ENCODE data around the gene TPGS2.

Gene TPGS2

DNA sequence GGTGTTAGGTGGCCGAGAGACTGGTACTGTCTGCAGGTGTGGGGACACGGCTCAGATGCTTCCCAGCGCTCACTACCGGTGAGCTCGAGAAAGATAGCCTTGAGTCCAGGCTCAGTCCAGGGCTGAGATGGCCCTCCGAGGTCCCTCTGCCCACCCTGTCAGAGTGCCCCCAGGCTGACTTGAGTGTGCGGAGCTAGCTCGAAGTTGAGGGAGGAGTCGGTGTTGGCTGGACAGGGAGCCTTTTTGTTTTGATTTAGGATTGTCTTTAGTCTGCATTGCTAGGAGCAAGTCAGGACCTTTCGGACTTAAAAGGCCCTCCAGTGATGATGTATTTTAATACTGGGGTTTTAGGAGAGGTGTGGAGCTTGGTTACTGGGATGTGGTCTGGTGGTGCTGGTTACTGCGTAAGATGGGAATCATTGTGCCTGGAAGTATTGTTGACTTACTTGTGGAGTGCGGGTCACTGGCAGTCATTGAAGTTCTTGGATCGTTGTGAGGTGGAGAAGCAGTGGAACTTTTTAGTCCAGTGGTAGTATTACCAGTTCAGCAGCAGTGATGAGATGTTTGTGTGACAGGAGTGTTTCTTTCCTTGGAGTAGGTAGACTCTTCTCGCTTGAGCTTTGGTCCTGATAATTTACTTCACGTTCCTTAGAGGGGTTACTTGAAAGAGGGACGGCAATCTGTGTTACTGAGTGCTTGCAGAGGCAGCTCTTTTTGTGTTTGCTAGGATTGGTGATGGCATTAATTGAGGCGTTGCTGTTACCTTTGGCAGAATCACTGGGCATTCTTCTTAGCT is 758 bp upstream of the TPGS2 start:
- Histone ChIP-seq H3K9me3 (no peaks in the 10 kb centered on the region), H3K36me3 (no peaks in the 10 kb centered on the region), H3K27me3 (no peaks in the 10 kb centered on the region), H3K4me3 (ENCODE audit: low read depth, low read length) (peak overlapping the region; percentile 76), H3K4me1 (no peaks in the 10 kb centered on the region; the same call in 1 of the 2 replicates)
- no peak for DNase-seq
- 0 out of 2 replicates have a peak, but pooled peaks have one; percentile 1 for TF ChIP-seq CTCF (IDR thresholded peaks at IDR 0.05; ENCODE audit: low read depth, low read length)

GRCh38 chr18:36828157-36828629 is 609 bp downstream of the TPGS2 start:
- TF ChIP-seq CTCF (IDR thresholded peaks at IDR 0.05; ENCODE audit: low read depth, low read length), result no peak
- H3K4me1 ChIP-seq, result no peaks in the 10 kb centered on the region; the same call in 1 of the 2 replicates
- no peaks in the 10 kb centered on the region for H3K36me3 ChIP-seq
- H3K4me3 ChIP-seq (ENCODE audit: low read depth, low read length), result peak overlapping the region; percentile 76
- no peak for DNase-seq
- no peaks in the 10 kb centered on the region for H3K9me3 ChIP-seq
- no peaks in the 10 kb centered on the region for H3K27me3 ChIP-seq

GRCh38 chr18:36826556-36826955 is 2.2 kb downstream of the TPGS2 start:
- no peaks in the 10 kb centered on the region for H3K9me3 ChIP-seq
- no peak for DNase-seq
- no peaks in the 10 kb centered on the region; the same call in 1 of the 2 replicates for H3K4me1 ChIP-seq
- no peak for TF ChIP-seq CTCF (IDR thresholded peaks at IDR 0.05; ENCODE audit: low read depth, low read length)
- no peaks in the 10 kb centered on the region for H3K36me3 ChIP-seq
- H3K4me3 ChIP-seq (ENCODE audit: low read depth, low read length), result no peak overlapping the region
- no peaks in the 10 kb centered on the region for H3K27me3 ChIP-seq

GRCh38 chr18:36825526-36825925 is 3.3 kb downstream of the TPGS2 start:
- Histone ChIP-seq H3K9me3 (no peaks in the 10 kb centered on the region), H3K36me3 (no peaks in the 10 kb centered on the region), H3K27me3 (no peaks in the 10 kb centered on the region), H3K4me3 (ENCODE audit: low read depth, low read length) (no peak overlapping the region), H3K4me1 (no peaks in the 10 kb centered on the region; the same call in 1 of the 2 replicates)
- TF ChIP-seq CTCF (IDR thresholded peaks at IDR 0.05; ENCODE audit: low read depth, low read length), result no peak
- DNase-seq, result no peak

- no peak for DNase-seq
- Histone ChIP-seq H3K36me3 (no peaks in the 10 kb centered on the region), H3K9me3 (no peaks in the 10 kb centered on the region), H3K4me3 (ENCODE audit: low read depth, low read length) (no peak overlapping the region), H3K4me1 (no peaks in the 10 kb centered on the region), H3K27me3 (no peaks in the 10 kb centered on the region)
- TF ChIP-seq CTCF (IDR thresholded peaks at IDR 0.05; ENCODE audit: low read depth, low read length), result no peak
Observed at GRCh38 chr18:36821681-36822080, 7.1 kb downstream of the TPGS2 start.

DNA sequence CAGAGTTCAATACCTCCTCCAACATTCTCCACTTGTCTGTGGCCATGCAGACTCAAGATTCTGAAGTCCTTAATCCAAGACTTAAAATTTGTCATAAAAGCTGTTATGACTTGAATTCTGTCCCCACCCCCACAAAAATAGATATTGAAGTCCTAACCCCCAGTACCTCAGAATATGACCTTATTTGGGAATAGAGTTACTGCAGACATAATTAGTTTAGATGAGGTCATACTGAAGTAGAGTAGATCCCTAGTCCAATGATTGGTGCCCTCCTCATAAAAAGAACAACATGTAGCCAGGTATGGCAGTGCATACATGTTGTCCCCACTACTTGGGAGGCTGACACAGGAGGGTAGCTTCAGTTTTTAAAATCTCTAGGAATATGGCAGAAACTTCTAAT is 9.2 kb downstream of the TPGS2 start:
- H3K27me3 ChIP-seq, result no peaks in the 10 kb centered on the region
- DNase-seq, result no peak
- no peaks in the 10 kb centered on the region for H3K36me3 ChIP-seq
- H3K4me3 ChIP-seq (ENCODE audit: low read depth, low read length), result no peak overlapping the region
- H3K4me1 ChIP-seq, result no peaks in the 10 kb centered on the region
- H3K9me3 ChIP-seq, result no peaks in the 10 kb centered on the region
- no peak for TF ChIP-seq CTCF (IDR thresholded peaks at IDR 0.05; ENCODE audit: low read depth, low read length)
